H1 (cell line): ENCODE measurements around the gene PTPRH. TPM values are rescaled to one million over a fixed set of nuclear protein-coding genes. Genes with fewer than 3 reads are reported as not detected.

Source experiments
- CTCF ChIA-PET: fragments of 300-600 bp; sonication (Branson Sonifier 250); formaldehyde crosslinking; loops from one replicate; lab custom pipeline; 2021; ENCODE audit not compliant: partially characterized antibody; lab: Charles Lee
- POLR2A ChIA-PET: fragments of 300-600 bp; sonication (Branson Sonifier 250); formaldehyde crosslinking; loops from one replicate; lab custom pipeline; 2021; ENCODE audit warnings: inconsistent platforms; ENCODE audit not compliant: partially characterized antibody; lab: Charles Lee
- DNase-seq, 2 experiments: peaks; one replicate each; pipeline versions ENCODE4 v3.0.0 to v3.0.0-alpha.2; 2010 to 2022; ENCODE audit warnings: low spot score in 2 of 2, low read depth in 1 of 2, mixed read lengths in 1 of 2
- FAIRE-seq: peaks from 2 replicates; lab custom pipeline; 2011; peaks lifted over from hg19 to GRCh38; lab: Jason Lieb, UNC
- H2AFZ ChIP-seq: 2 replicates; pipeline ENCODE4 v1.8.1; 2012; ENCODE audit warnings: low read length, inconsistent platforms
- H2AK5ac ChIP-seq: 2 replicates; pipeline ENCODE4 v1.6.1; 2013; ENCODE audit warnings: low read depth, low read length
- H2BK120ac ChIP-seq: replicated peaks from 2 replicates; pipeline ENCODE3; 2013; ENCODE audit warnings: low read depth, low read length, inconsistent platforms
- H2BK12ac ChIP-seq: 2 replicates; pipeline ENCODE4 v1.6.1; 2013; ENCODE audit warnings: low read depth, low read length
- H2BK15ac ChIP-seq: 2 replicates; pipeline ENCODE4 v1.6.1; 2013; ENCODE audit warnings: low read length
- H2BK20ac ChIP-seq: 2 replicates; pipeline ENCODE4 v1.6.1; 2013; ENCODE audit warnings: low read length
- H2BK5ac ChIP-seq: 2 replicates; pipeline ENCODE4 v1.6.1; 2013; ENCODE audit warnings: low read depth, low read length
- H3K14ac ChIP-seq: 2 replicates; pipeline ENCODE4 v1.6.1; 2013; ENCODE audit warnings: inconsistent platforms; ENCODE audit not compliant: insufficient read length
- H3K18ac ChIP-seq: 2 replicates; pipeline ENCODE4 v1.6.1; 2013; ENCODE audit warnings: low read length; ENCODE audit errors: extremely low read depth
- H3K23ac ChIP-seq: 2 replicates; pipeline ENCODE4 v1.6.1; 2013; ENCODE audit warnings: inconsistent platforms; ENCODE audit not compliant: insufficient read length
- H3K23me2 ChIP-seq: 2 replicates; pipeline ENCODE4 v1.6.1; 2013; ENCODE audit warnings: low read depth, low read length
- H3K27ac ChIP-seq: 2 replicates; pipeline ENCODE4 v1.6.1; 2011; ENCODE audit warnings: low read depth, low read length, inconsistent platforms
- H3K27me3 ChIP-seq, 4 experiments: replicated peaks in 1 of 4; 1 replicate in 1 of 4; 2 replicates in 3 of 4; pipeline versions ENCODE4 v1.6.1 to v1.8.1; 2011 to 2013; ENCODE audit warnings: low read length in 3 of 4, mild to moderate bottlenecking in 3 of 4, inconsistent platforms in 2 of 4, mixed read lengths in 2 of 4, moderate library complexity in 1 of 4; ENCODE audit not compliant: control insufficient read depth in 3 of 4, insufficient read depth in 3 of 4; ENCODE audit errors: extremely low read depth in 1 of 4
- H3K36me3 ChIP-seq, 4 experiments: 2 replicates each; pipeline versions ENCODE4 v1.6.1 to v1.8.1; 2011 to 2013; ENCODE audit warnings: mild to moderate bottlenecking in 4 of 4, low read length in 3 of 4, moderate library complexity in 2 of 4, control low read depth in 1 of 4, inconsistent platforms in 1 of 4; ENCODE audit not compliant: insufficient read depth in 4 of 4, control insufficient read depth in 2 of 4
- H3K4ac ChIP-seq: replicated peaks from 2 replicates; pipeline ENCODE3; 2013; ENCODE audit warnings: low read length, low read depth, mixed read lengths, inconsistent platforms; ENCODE audit not compliant: insufficient read length
- H3K4me1 ChIP-seq, 4 experiments: replicated peaks in 1 of 4; 1 replicate in 1 of 4; 2 replicates in 3 of 4; pipeline versions ENCODE4 v1.6.1 to v1.8.1; 2011 to 2013; ENCODE audit warnings: low read length in 3 of 4, inconsistent platforms in 2 of 4, mixed read lengths in 1 of 4; ENCODE audit not compliant: insufficient read depth in 4 of 4, control insufficient read depth in 3 of 4
- H3K4me2 ChIP-seq, 2 experiments: 2 replicates each; pipeline versions ENCODE4 v1.6.1 to v1.8.1; 2011 to 2013; ENCODE audit warnings: low read depth in 2 of 2, low read length in 2 of 2, control low read depth in 1 of 2, inconsistent platforms in 1 of 2, mild to moderate bottlenecking in 1 of 2; ENCODE audit not compliant: insufficient read depth in 1 of 2
- H3K4me3 ChIP-seq, 4 experiments: fragments of 200-600, 300-600 bp in 1 of 4; sonication (generic), shearing (Covaris generic), sonication (Bioruptor Twin) in 1 of 4; 2 replicates each; pipeline versions ENCODE4 v1.5.1 to v1.8.1; 2011 to 2016; ENCODE audit warnings: low read length in 4 of 4, low read depth in 3 of 4, control low read depth in 2 of 4, inconsistent platforms in 2 of 4, mild to moderate bottlenecking in 2 of 4, mixed read lengths in 1 of 4, moderate library complexity in 1 of 4; ENCODE audit not compliant: insufficient read depth in 2 of 4; ENCODE audit errors: extremely low read depth in 1 of 4
- H3K56ac ChIP-seq: replicated peaks from 2 replicates; pipeline ENCODE3; 2013; ENCODE audit warnings: low read depth, mild to moderate bottlenecking, mixed read lengths, low read length, inconsistent platforms; ENCODE audit not compliant: insufficient read length
- H3K79me1 ChIP-seq: 2 replicates; pipeline ENCODE4 v1.6.1; 2013; ENCODE audit warnings: low read depth, low read length, control low read depth
- H3K79me2 ChIP-seq, 2 experiments: 2 replicates each; pipeline versions ENCODE4 v1.6.1 to v1.8.1; 2012 to 2013; ENCODE audit warnings: low read length in 2 of 2, mild to moderate bottlenecking in 2 of 2, inconsistent platforms in 1 of 2; ENCODE audit not compliant: insufficient read depth in 2 of 2, control insufficient read depth in 1 of 2
- H3K9ac ChIP-seq, 4 experiments: replicated peaks in 1 of 4; 1 replicate in 1 of 4; 2 replicates in 3 of 4; pipeline versions ENCODE4 v1.6.1 to v1.8.1; 2011 to 2013; ENCODE audit warnings: low read depth in 3 of 4, low read length in 3 of 4, control low read depth in 2 of 4, mild to moderate bottlenecking in 2 of 4, moderate library complexity in 2 of 4, inconsistent platforms in 1 of 4; ENCODE audit errors: extremely low read depth in 1 of 4
- H3K9me3 ChIP-seq, 2 experiments: 2 replicates each; pipeline versions ENCODE4 v1.6.1 to v1.8.1; 2012 to 2013; ENCODE audit warnings: mild to moderate bottlenecking in 2 of 2, moderate library complexity in 2 of 2, control low read depth in 1 of 2, inconsistent platforms in 1 of 2, low read depth in 1 of 2, low read length in 1 of 2, mixed read lengths in 1 of 2; ENCODE audit not compliant: insufficient read depth in 2 of 2
- H4K20me1 ChIP-seq, 2 experiments: replicated peaks in 1 of 2; 2 replicates each; pipeline versions ENCODE3 to v1.8.1; 2011 to 2013; ENCODE audit warnings: inconsistent platforms in 2 of 2, low read length in 2 of 2, mild to moderate bottlenecking in 1 of 2; ENCODE audit not compliant: insufficient read depth in 2 of 2, control insufficient read depth in 1 of 2
- H4K5ac ChIP-seq: 2 replicates; pipeline ENCODE4 v1.6.1; 2013; ENCODE audit warnings: low read length, low read depth, mixed read lengths, inconsistent platforms; ENCODE audit not compliant: insufficient read length
- H4K8ac ChIP-seq: 2 replicates; pipeline ENCODE4 v1.8.0; 2013; ENCODE audit warnings: mild to moderate bottlenecking, moderate library complexity, low read length, inconsistent platforms; ENCODE audit not compliant: insufficient read depth; ENCODE audit errors: extremely low read depth
- H4K91ac ChIP-seq: replicated peaks from 2 replicates; pipeline ENCODE3; 2013; ENCODE audit warnings: low read length, mixed read lengths, inconsistent platforms; ENCODE audit not compliant: insufficient read length
- ASH2L ChIP-seq: fragments of 200-600, 300-600 bp; sonication (generic); IDR thresholded peaks from one replicate; pipeline ENCODE4 v1.7.1; 2017; ENCODE audit warnings: low read length
- EZH2 ChIP-seq: fragments of 200-600 bp; sonication (generic); IDR thresholded peaks from 2 replicates; pipeline ENCODE4 v1.7.1; 2012; ENCODE audit warnings: low read depth, mild to moderate bottlenecking, moderate library complexity, low read length, inconsistent platforms; ENCODE audit not compliant: severe bottlenecking
- GTF2F1 ChIP-seq: IDR thresholded peaks from 2 replicates; pipeline ENCODE4 v1.6.1; 2012; ENCODE audit warnings: low read depth, low read length, improper control_type of control experiment, borderline replicate concordance
- NRF1 ChIP-seq: IDR thresholded peaks from 2 replicates; pipeline ENCODE4 v1.6.1; 2011; ENCODE audit warnings: mild to moderate bottlenecking, low read depth, low read length, improper control_type of control experiment
- PHF8 ChIP-seq: fragments of 200-600 bp; sonication (generic); conservative IDR thresholded peaks from 2 replicates; pipeline ENCODE4 v1.7.1; 2012; ENCODE audit warnings: low read depth, mild to moderate bottlenecking, inconsistent platforms, low read length, moderate library complexity
- SP1 ChIP-seq: IDR thresholded peaks from 2 replicates; pipeline ENCODE4 v1.6.1; 2011; ENCODE audit warnings: low read depth, low read length
- TAF7 ChIP-seq: optimal IDR thresholded peaks from 2 replicates; pipeline ENCODE3; 2011; ENCODE audit warnings: low read depth, mild to moderate bottlenecking, inconsistent platforms, low read length, moderate library complexity, borderline replicate concordance
- YY1 ChIP-seq: IDR thresholded peaks from 2 replicates; pipeline ENCODE4 v1.6.1; 2011; ENCODE audit warnings: low read depth, mild to moderate bottlenecking, low read length
- ZNF274 ChIP-seq: IDR thresholded peaks from 2 replicates; pipeline ENCODE4 v1.7.0; 2012; ENCODE audit warnings: low read length, borderline replicate concordance; ENCODE audit errors: extremely low read depth
- WGBS, 2 experiments: shearing (Covaris generic) in 1 of 2; methylation state at CpG; one replicate each; pipeline versions ENCODE4 v1.1.6 to v1.1.7; 2013 to 2015; ENCODE audit warnings: low lambda C conversion rate in 2 of 2, mixed read lengths in 2 of 2, inconsistent platforms in 1 of 2, low coverage in 1 of 2, missing lambda C conversion rate in 1 of 2; ENCODE audit not compliant: insufficient replicate concordance in 2 of 2, insufficient coverage in 1 of 2, insufficient read length in 1 of 2; ENCODE audit errors: extremely low coverage in 1 of 2, missing lambda C conversion rate in 1 of 2; 5-methylcytosine and 5-hydroxymethylcytosine counted together
- polyA plus RNA-seq, 7 experiments: library from polyadenylated mRNA; depleted of rRNA in 3 of 7; stranded (reverse) in 5 of 7; unstranded in 2 of 7; fragments of >200 nt in 5 of 7; fragments of 200-250 nt in 2 of 7; gene quantifications; 1 replicate in 5 of 7; 2 replicates in 1 of 7; 4 replicates in 1 of 7; pipeline versions ENCODE4 v1.2.1 to v1.2.3, GENCODE V29; 2011 to 2013; ENCODE audit warnings: missing spikeins in 2 of 7, mixed read lengths in 2 of 7
- total RNA-seq: library from RNA; stranded (reverse); fragmentation: NEBNext Ultra II Directional; extraction: Animal tissue kit (Norgen Biotek cat#: 25700); gene quantifications from 2 replicates; pipeline ENCODE4 v1.2.1, GENCODE V29; 2021
- TF ChIP-seq, protein P1 (sequence below): IDR thresholded peaks from 2 replicates; pipeline ENCODE4 v1.6.1; 2012; ENCODE audit warnings: inconsistent platforms
- TF ChIP-seq, protein P2 (sequence below), 3 experiments: IDR thresholded peaks; 1 replicate in 2 of 3; 2 replicates in 1 of 3; pipeline versions ENCODE4 v1.5.1 to v1.6.1; 2011; ENCODE audit warnings: low read length in 3 of 3, mild to moderate bottlenecking in 3 of 3, inconsistent platforms in 2 of 3, low read depth in 1 of 3, moderate library complexity in 1 of 3; ENCODE audit not compliant: insufficient read depth in 1 of 3; ENCODE audit errors: control extremely low read depth in 1 of 3

Gene PTPRH
- total and polyA plus RNA-seq, 2 of the 8 experiments (the other 6 are each of a cell fraction or from before 2014, with no cell fraction given), result 0.30 to 0.39 TPM

DNA sequence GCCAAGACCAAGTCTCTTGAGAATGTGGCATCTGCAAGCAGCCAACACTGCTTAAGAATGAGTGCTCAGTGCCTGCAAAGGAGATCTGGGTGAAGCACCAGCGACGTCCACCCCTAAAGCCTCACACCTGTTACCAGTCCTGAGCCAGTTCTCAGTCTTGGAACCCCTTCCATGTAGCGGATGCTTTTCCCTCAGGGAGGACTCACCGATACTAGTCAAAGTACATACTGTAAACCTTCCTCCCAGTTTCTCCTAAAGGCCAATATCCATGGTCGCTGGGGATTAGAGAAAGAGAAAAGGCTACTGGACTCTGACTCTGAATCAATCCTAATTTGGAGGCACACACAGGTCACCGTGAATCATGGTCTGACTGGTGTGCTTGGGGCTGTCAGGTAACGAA is 4.2 kb upstream of the PTPRH start:
- Histone ChIP-seq H3K4me3 (no peak overlapping the region), H3K27me3 (no peaks in the 10 kb centered on the region; a peak in 1 of 7 replicates), H3K27ac (no peak overlapping the region), H4K8ac (no peak overlapping the region), H3K14ac (no peak overlapping the region), H2BK5ac (no peak overlapping the region), H4K5ac (no peak overlapping the region), H3K79me1 (no peaks in the 10 kb centered on the region), H3K18ac (no peak overlapping the region), H3K9me3 (peaks cover 15% of the 10 kb centered on the region in 2 experiments; a peak in 3 of 4 replicates), H3K9ac (no peak overlapping the region; a peak in 1 of 7 replicates), H3K79me2 (no peaks in the 10 kb centered on the region), H3K4ac (no peak overlapping the region), H3K4me2 (no peak overlapping the region), H2AK5ac (no peak overlapping the region), H3K36me3 (no peaks in the 10 kb centered on the region), H4K20me1 (no peaks in the 10 kb centered on the region), H2BK15ac (no peak overlapping the region), H3K56ac (no peak overlapping the region), H4K91ac (no peak overlapping the region), H3K23me2 (peaks cover 5% of the 10 kb centered on the region; the same call in 1 of the 2 replicates), H2BK120ac (no peak overlapping the region), H2BK12ac (no peak overlapping the region), H3K4me1 (peaks cover 0 to 6% (median 2%) of the 10 kb centered on the region in 4 experiments; a peak in 2 of 7 replicates), H2BK20ac (no peak overlapping the region), H3K23ac (no peak overlapping the region), H2AFZ (no peak overlapping the region)
- no peak for FAIRE-seq
- WGBS, 2 experiments, result 83% methylated on average over 7 of the region's 7 CpGs; no CpG with 5 or more reads in 1 of the 2 experiments
- DNase-seq, result no peak
- POLR2A ChIA-PET, result no interaction called here
- CTCF ChIA-PET, result interaction anchor here (0.7 to 1.6 kb wide), 3 partner anchors 10 to 53 kb away, joined by 3 read pairs; no protein-coding TSS in a partner anchor
- TF ChIP-seq ZNF274 (no peak), NRF1 (no peak), GTF2F1 (no peak), SP1 (no peak), YY1 (no peak), EZH2 (no peak), TAF7 (no peak), PHF8 (no peak), ASH2L (no peak)
- TF ChIP-seq, protein P1, sequence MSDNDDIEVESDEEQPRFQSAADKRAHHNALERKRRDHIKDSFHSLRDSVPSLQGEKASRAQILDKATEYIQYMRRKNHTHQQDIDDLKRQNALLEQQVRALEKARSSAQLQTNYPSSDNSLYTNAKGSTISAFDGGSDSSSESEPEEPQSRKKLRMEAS, result no peak
- TF ChIP-seq, protein P2, sequence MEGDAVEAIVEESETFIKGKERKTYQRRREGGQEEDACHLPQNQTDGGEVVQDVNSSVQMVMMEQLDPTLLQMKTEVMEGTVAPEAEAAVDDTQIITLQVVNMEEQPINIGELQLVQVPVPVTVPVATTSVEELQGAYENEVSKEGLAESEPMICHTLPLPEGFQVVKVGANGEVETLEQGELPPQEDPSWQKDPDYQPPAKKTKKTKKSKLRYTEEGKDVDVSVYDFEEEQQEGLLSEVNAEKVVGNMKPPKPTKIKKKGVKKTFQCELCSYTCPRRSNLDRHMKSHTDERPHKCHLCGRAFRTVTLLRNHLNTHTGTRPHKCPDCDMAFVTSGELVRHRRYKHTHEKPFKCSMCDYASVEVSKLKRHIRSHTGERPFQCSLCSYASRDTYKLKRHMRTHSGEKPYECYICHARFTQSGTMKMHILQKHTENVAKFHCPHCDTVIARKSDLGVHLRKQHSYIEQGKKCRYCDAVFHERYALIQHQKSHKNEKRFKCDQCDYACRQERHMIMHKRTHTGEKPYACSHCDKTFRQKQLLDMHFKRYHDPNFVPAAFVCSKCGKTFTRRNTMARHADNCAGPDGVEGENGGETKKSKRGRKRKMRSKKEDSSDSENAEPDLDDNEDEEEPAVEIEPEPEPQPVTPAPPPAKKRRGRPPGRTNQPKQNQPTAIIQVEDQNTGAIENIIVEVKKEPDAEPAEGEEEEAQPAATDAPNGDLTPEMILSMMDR (IDR thresholded peaks at IDR 0.05; ENCODE audit: control extremely low read depth in 1 of 3, insufficient read depth in 1 of 3, low read depth in 1 of 3, low read length in 3 of 3), result no peak
